ENCODE data around the gene LENG9. TPM values are rescaled to one million over a fixed set of nuclear protein-coding genes. Genes with fewer than 3 reads are reported as not detected.

LENG9 gene
- polyA plus RNA-seq, 4 donors = 1.8 to 3.4 (median 2.5) TPM

GRCh38 chr19:54460230-54461005 is 3.2 kb downstream of the LENG9 start:
- DNase-seq (ENCODE audit: low read depth in 4 of 4, low spot score in 2 of 4) = no peak

GRCh38 chr19:54459282-54460229 is 4.0 kb downstream of the LENG9 start:
- DNase-seq (ENCODE audit: low read depth in 4 of 4, low spot score in 2 of 4) = no peak

GRCh38 chr19:54458648-54459281 is 4.8 kb downstream of the LENG9 start:
- no peak for DNase-seq (ENCODE audit: low read depth in 4 of 4, low spot score in 2 of 4)

- no peak for DNase-seq (ENCODE audit: low read depth in 4 of 4, low spot score in 2 of 4)
These were observed 5.6 kb downstream of the LENG9 start for GRCh38 chr19:54457773-54458647.

- DNase-seq (ENCODE audit: low read depth in 4 of 4, low spot score in 2 of 4) = no peak
These were observed 6.9 kb downstream of the LENG9 start for GRCh38 chr19:54456423-54457373.

- no peak for DNase-seq (ENCODE audit: low read depth in 4 of 4, low spot score in 2 of 4)
These were observed 7.7 kb downstream of the LENG9 start for GRCh38 chr19:54455786-54456422.

GRCh38 chr19:54454781-54455675 is 8.6 kb downstream of the LENG9 start:
- DNase-seq (ENCODE audit: low read depth in 4 of 4, low spot score in 2 of 4) = no peak

GRCh38 chr19:54453921-54454780 is 9.4 kb downstream of the LENG9 start:
- DNase-seq (ENCODE audit: low read depth in 4 of 4, low spot score in 2 of 4) = no peak

- no peak for DNase-seq (ENCODE audit: low read depth in 4 of 4, low spot score in 2 of 4)
These were observed 11.0 kb downstream of the LENG9 start for GRCh38 chr19:54452626-54453025.

- no peak for DNase-seq (ENCODE audit: low read depth in 4 of 4, low spot score in 2 of 4)
These were observed 11.6 kb downstream of the LENG9 start for GRCh38 chr19:54451997-54452396.

GRCh38 chr19:54451331-54451871 is 12.2 kb downstream of the LENG9 start:
- DNase-seq (ENCODE audit: low read depth in 4 of 4, low spot score in 2 of 4) = no peak

- no peak for DNase-seq (ENCODE audit: low read depth in 4 of 4, low spot score in 2 of 4)
These were observed 13.9 kb downstream of the LENG9 start for GRCh38 chr19:54449701-54450069.

GRCh38 chr19:54448774-54449700 is 14.5 kb downstream of the LENG9 start, which contains the start of gene LENG8:
Gene LENG8, plus strand, starts transcription at chr19:54449199. Its CDS starts 2,146 bp downstream, at chr19:54451345.
- peak; percentile 95 to 97 (median 96) for DNase-seq (ENCODE audit: low read depth in 4 of 4, low spot score in 2 of 4)

- DNase-seq (ENCODE audit: low read depth in 4 of 4, low spot score in 2 of 4) = no peak
These were observed 15.4 kb downstream of the LENG9 start for GRCh38 chr19:54448040-54448773.
